Small intestine (tissue), 7 donors: ENCODE measurements around the gene TRAK2. TPM values are rescaled to one million over a fixed set of nuclear protein-coding genes. Genes with fewer than 3 reads are reported as not detected.

Experiments
- DNase-seq, 2 donors: peaks; one replicate each; pipeline versions ENCODE4 v3.0.0 to v3.0.0-alpha.2; 2013
- FAIRE-seq: peaks from 2 replicates; lab custom pipeline; 2012; peaks lifted over from hg19 to GRCh38; lab: Jason Lieb, UNC
- H3K27ac ChIP-seq, 3 donors: one replicate each; pipeline ENCODE4 v1.5.1; 2013; ENCODE audit warnings: low read length in 2 of 3, mild to moderate bottlenecking in 2 of 3, control low read depth in 1 of 3, inconsistent platforms in 1 of 3, low read depth in 1 of 3, moderate library complexity in 1 of 3
- H3K27me3 ChIP-seq, 3 donors: one replicate each; pipeline ENCODE4 v1.6.1; 2013; ENCODE audit warnings: low read length in 3 of 3, inconsistent platforms in 1 of 3; ENCODE audit not compliant: control insufficient read depth in 3 of 3, insufficient read depth in 3 of 3
- H3K36me3 ChIP-seq, 3 donors: one replicate each; pipeline ENCODE4 v1.6.1; 2013; ENCODE audit warnings: low read length in 3 of 3, inconsistent platforms in 1 of 3, low read depth in 1 of 3, mild to moderate bottlenecking in 1 of 3, moderate library complexity in 1 of 3; ENCODE audit not compliant: control insufficient read depth in 3 of 3, insufficient read depth in 2 of 3
- H3K4me1 ChIP-seq, 3 donors: one replicate each; pipeline ENCODE4 v1.6.1; 2013; ENCODE audit warnings: low read length in 2 of 3, inconsistent platforms in 1 of 3, low read depth in 1 of 3, mild to moderate bottlenecking in 1 of 3, moderate library complexity in 1 of 3; ENCODE audit not compliant: control insufficient read depth in 3 of 3, insufficient read depth in 2 of 3
- H3K4me3 ChIP-seq, 3 donors: one replicate each; pipeline ENCODE4 v1.5.1; 2013; ENCODE audit warnings: low read length in 3 of 3, control low read depth in 1 of 3, inconsistent platforms in 1 of 3, low read depth in 1 of 3, mild to moderate bottlenecking in 1 of 3, moderate library complexity in 1 of 3
- H3K9me3 ChIP-seq, 2 donors: one replicate each; pipeline ENCODE4 v1.6.1; 2013; ENCODE audit warnings: low read depth in 1 of 2, low read length in 1 of 2; ENCODE audit not compliant: control insufficient read depth in 2 of 2, insufficient read depth in 1 of 2
- WGBS, 3 donors: extraction: QIAGEN DNeasy Blood & Tissue Kit; methylation state at CpG; one replicate each; pipeline ENCODE4 v1.1.7; 2013; 5-methylcytosine and 5-hydroxymethylcytosine counted together
- polyA plus RNA-seq, 4 donors: library from polyadenylated mRNA; stranded (reverse) in 3 of 4; unstranded in 1 of 4; fragments of 200-250 nt in 3 of 4; fragments of 120-200 nt in 1 of 4; gene quantifications; one replicate each; pipeline versions ENCODE4 v1.2.1 to v1.2.3, GENCODE V29; 2013
- donor health status: healthy with polysubstance abuse.
- donor health status: control.
- donor health status: control.
- donor health status: Bipolar disorder and iron deficiency.
- donor health status: healthy.

The TRAK2 gene
- polyA plus RNA-seq, 4 donors: 13.4 to 36.1 (median 21.5) TPM

- 90 to 98% (median 94%) methylated on average over 4 of the region's 4 CpGs for WGBS, 3 donors
- H3K27ac ChIP-seq: no peak overlapping the region
- H3K27me3 ChIP-seq: no peaks in the 10 kb centered on the region
- FAIRE-seq (no peak), DNase-seq (no peak)
- peaks cover 0 to 3% of the 10 kb centered on the region in 2 donors for H3K9me3 ChIP-seq
- H3K4me1 ChIP-seq: no peaks in the 10 kb centered on the region
- no peak overlapping the region for H3K4me3 ChIP-seq
- H3K36me3 ChIP-seq: peaks cover 0 to 13% (median 9%) of the 10 kb centered on the region in 3 donors
Observed at GRCh38 chr2:201482543-201482942, 31.3 kb upstream of the TRAK2 start.

- 66 to 76% (median 70%) methylated on average over 3 of the region's 3 CpGs for WGBS, 3 donors
- FAIRE-seq: no peak
- H3K4me3 ChIP-seq: no peak overlapping the region
- no peaks in the 10 kb centered on the region for H3K27me3 ChIP-seq
- no peaks in the 10 kb centered on the region for H3K4me1 ChIP-seq
- peaks cover 9 to 13% (median 12%) of the 10 kb centered on the region in 3 donors for H3K36me3 ChIP-seq
- DNase-seq: no peak
- H3K9me3 ChIP-seq: no peaks in the 10 kb centered on the region
- H3K27ac ChIP-seq: no peak overlapping the region
Observed at GRCh38 chr2:201472411-201472810, 21.2 kb upstream of the TRAK2 start.

GRCh38 chr2:201471732-201472393 lies 20.6 kb upstream of the TRAK2 start:
- 62 to 82% (median 67%) methylated on average over 3 of the region's 3 CpGs for WGBS, 3 donors
- FAIRE-seq: no peak
- Histone ChIP-seq H3K36me3 (peaks cover 9 to 16% (median 12%) of the 10 kb centered on the region in 3 donors), H3K27me3 (no peaks in the 10 kb centered on the region), H3K4me1 (peaks cover 0 to 3% (median 0%) of the 10 kb centered on the region in 3 donors), H3K9me3 (no peaks in the 10 kb centered on the region), H3K4me3 (no peak overlapping the region), H3K27ac (no peak overlapping the region)
- no peak for DNase-seq

DNA sequence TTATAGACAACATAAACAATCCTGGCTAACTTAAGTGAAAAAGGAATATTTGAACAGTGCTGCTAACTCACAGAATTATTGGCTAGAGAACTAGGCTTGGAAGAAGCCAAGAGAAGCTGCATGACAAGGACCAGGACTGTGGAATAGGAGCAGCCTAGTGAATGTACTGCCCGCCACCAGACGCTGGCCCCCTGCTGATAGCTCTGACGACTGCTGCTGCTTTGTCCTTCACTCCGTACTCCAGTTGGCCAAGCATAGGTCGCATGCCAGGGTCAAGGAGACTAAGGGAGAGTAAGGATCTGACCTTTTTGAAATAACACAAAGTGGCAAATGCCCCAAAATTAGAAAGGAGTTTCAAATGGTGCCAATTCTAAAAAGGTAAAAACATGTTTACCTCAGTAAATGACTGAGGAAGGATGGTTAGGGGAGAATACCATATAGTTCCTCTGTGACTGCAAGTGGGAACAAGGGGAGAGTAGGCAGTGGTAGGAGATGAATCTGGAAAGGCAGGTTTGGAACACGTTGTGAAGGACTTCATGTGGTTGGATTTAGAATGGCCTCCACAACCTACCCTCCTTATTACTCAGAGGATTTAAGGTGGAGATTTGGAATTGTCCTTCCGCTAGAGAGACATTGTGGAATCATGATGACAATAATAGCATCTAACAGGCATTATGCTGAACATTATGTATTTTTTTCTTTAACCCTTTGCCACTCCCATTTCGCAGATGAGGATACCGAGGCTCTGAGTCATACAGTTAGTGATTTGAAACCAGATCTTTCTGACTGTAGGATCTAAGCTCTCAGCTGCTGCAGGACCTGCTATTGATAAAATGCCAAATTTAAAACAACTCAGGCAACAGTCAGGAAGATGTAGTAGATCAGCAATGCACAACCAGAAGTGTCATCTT lies 19.8 kb upstream of the TRAK2 start:
- WGBS, 3 donors: 85 to 87% (median 86%) methylated on average over 9 of the region's 9 CpGs
- H3K4me1 ChIP-seq: peaks cover 0 to 6% (median 0%) of the 10 kb centered on the region in 3 donors
- no peak overlapping the region for H3K4me3 ChIP-seq
- no peaks in the 10 kb centered on the region for H3K27me3 ChIP-seq
- H3K27ac ChIP-seq: no peak overlapping the region
- no peaks in the 10 kb centered on the region for H3K9me3 ChIP-seq
- no peak for FAIRE-seq
- H3K36me3 ChIP-seq: peaks cover 8 to 16% (median 9%) of the 10 kb centered on the region in 3 donors
- no peak for DNase-seq

DNA sequence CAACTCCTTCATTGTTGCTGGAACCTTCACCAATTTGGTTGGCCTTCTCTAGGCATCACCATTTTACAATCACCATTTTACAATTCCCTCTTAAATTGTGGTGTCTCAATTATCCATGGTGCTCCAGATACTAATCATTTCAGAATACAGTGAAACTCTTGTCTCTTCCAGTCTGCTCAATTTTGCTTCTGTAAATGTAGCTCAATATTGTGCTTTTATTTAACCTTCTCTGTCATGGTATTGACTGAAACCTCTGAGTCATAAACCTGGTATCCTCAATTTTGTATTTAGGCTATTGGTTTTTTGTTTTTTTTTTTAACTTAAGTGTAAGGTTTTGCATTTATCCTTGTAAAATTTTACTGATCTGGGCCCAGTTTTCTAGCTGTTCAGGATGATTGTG lies 16.4 kb upstream of the TRAK2 start:
- H3K27ac ChIP-seq: no peak overlapping the region
- H3K4me1 ChIP-seq: peaks cover 0 to 25% (median 11%) of the 10 kb centered on the region in 3 donors
- H3K27me3 ChIP-seq: no peaks in the 10 kb centered on the region
- FAIRE-seq (no peak), DNase-seq (no peak)
- H3K36me3 ChIP-seq: peaks cover 6 to 20% (median 11%) of the 10 kb centered on the region in 3 donors
- no peaks in the 10 kb centered on the region for H3K9me3 ChIP-seq
- no peak overlapping the region for H3K4me3 ChIP-seq

DNA sequence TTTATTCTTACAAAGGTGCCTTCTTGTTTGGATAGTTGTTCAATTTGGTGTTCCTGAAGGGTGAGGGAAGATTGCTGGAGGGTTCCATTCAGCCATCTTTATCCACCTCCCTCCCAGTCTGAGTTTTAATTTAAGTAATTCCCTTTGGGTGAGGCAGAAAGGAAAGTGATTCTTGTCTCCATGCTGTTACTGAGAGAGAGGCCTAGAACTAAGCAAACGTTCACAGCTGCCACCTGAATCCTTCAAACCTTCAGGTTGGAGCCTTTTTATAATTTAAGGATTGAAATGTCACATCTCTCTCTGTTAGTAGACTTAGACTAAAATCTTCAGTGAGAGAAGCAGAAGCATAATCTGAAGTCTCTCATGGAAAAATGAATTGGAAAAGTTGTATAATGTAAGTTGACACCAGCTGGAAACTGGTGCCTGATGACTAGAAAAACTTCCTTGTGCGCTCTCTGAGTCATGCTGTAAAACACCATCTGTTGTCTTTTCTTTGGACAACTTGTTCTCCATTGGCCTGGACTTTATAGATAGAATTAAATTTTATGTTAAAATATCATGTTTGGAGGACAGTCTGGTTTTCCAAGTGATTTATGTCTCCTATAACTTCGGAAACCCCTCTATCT lies 14.9 kb upstream of the TRAK2 start:
- no peaks in the 10 kb centered on the region for H3K9me3 ChIP-seq
- H3K27ac ChIP-seq: peak overlapping the region in 2 of 3 donors; percentile 59 to 62
- H3K27me3 ChIP-seq: no peaks in the 10 kb centered on the region
- H3K4me3 ChIP-seq: no peak overlapping the region
- peaks cover 0 to 25% (median 12%) of the 10 kb centered on the region in 3 donors for H3K4me1 ChIP-seq
- WGBS, 3 donors: 52 to 73% (median 61%) methylated on average over 3 of the region's 3 CpGs
- DNase-seq (peak; percentile 50), FAIRE-seq (no peak)
- H3K36me3 ChIP-seq: peaks cover 6 to 21% (median 11%) of the 10 kb centered on the region in 3 donors

DNA sequence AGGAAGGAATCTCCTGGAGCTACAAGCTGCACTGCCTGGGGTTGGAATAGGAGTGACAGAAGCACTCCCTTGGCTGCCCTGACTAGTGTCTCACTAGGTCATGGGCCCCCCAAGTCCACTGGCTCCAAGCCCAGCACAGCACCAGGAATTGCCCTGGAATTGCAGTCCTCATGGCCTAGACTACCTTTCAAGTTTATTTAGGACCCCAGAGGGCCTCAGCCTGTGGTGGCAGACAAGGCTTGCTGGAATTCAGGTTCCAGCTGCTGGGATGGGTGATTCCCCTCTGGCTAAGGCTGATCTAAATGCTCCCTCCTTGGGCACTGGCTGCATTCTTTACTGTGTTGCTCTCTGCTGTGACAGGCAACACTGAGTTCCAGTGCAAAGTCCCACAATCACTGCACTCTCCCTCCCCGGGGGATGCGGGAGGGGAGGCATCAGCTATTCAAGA lies 14.3 kb upstream of the TRAK2 start:
- Histone ChIP-seq H3K27me3 (no peaks in the 10 kb centered on the region), H3K4me3 (no peak overlapping the region), H3K27ac (peak overlapping the region in 2 of 3 donors; percentile 59 to 62), H3K9me3 (no peaks in the 10 kb centered on the region), H3K36me3 (peaks cover 2 to 20% (median 13%) of the 10 kb centered on the region in 3 donors), H3K4me1 (peaks cover 0 to 25% (median 13%) of the 10 kb centered on the region in 3 donors)
- FAIRE-seq (no peak), DNase-seq (peak; percentile 43 to 72)
- WGBS, 3 donors: 59 to 84% (median 72%) methylated on average over 2 of the region's 2 CpGs

DNA sequence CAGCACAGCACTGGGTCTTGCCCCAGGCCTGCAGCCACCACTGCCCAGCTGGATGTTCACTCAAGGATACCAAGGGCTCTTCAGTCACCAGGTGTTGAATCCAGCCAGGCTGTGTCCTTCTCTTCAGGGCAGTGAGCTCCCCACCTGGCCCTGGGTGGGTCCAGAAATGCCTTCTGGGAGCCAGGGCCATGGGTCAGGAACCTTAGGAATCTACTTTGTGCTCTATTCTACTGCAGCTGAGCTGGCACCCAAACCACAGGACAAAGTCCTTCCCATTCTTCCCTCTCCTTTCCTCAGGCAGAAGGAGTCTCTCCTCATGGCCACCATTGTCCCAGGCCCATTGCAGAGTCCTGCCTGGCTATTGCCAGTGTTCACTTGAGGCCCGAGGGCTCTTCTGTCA lies 13.3 kb upstream of the TRAK2 start:
- peak in 1 of 2 donors; percentile 63 for DNase-seq
- H3K36me3 ChIP-seq: peaks cover 0 to 20% (median 11%) of the 10 kb centered on the region in 3 donors

More for the DNA sequence above, 13.3 kb upstream of the TRAK2 start:
- peak overlapping the region in 1 of 3 donors; percentile 59 for H3K27ac ChIP-seq
- no peak overlapping the region for H3K4me3 ChIP-seq
- H3K27me3 ChIP-seq: no peaks in the 10 kb centered on the region
- peaks cover 0 to 25% (median 13%) of the 10 kb centered on the region in 3 donors for H3K4me1 ChIP-seq
- H3K9me3 ChIP-seq: no peaks in the 10 kb centered on the region
- WGBS, 3 donors: 92 to 100% (median 93%) methylated on average over 1 of the region's 1 CpG
- FAIRE-seq: no peak
